NCI-H2107 treated with DMSO at 0.1 percent for 48 hours (cell line): ENCODE results near the gene RORC.
A peak's percentile ranks its signal among the peaks of the same experiment; 100 is the strongest.

Experiments
- DNase-seq: peaks from one replicate; lab custom pipeline; 2025; ENCODE audit not compliant: unreplicated experiment; lab: John Stamatoyannopoulos, UW

RORC gene

GRCh38 chr1:151849126-151849525, 17.5 kb upstream of the RORC start:
- DNase-seq, result no peak

- no peak for DNase-seq
Observed at GRCh38 chr1:151847867-151848596, 16.4 kb upstream of the RORC start.

DNA sequence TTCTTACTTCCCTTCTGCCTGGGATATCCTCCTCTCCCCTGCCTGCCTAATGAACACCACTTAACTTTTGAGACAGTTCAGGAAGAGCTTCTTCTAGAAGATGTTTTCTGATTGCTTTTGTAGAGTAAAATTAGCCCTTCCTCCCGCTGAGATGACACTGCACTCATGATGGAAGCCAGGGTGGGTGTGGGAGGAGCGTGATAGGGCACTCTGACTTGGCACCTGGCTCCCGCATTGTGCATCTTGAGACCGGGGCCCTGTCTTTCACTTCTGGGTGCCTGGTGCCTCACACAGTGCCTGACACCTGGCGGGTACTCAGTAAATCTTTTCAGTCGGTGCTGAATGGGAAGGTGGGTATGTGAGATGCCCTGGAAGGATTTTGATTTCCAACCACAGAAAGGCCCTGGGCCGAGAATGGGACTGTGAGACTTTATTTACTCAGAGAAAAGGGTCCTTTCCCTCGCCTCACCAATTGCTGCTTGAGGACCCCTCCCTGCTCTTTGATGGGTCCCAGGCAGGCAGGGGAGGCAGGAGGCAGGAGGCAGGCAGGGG, 15.2 kb upstream of the RORC start:
- DNase-seq, result no peak

DNA sequence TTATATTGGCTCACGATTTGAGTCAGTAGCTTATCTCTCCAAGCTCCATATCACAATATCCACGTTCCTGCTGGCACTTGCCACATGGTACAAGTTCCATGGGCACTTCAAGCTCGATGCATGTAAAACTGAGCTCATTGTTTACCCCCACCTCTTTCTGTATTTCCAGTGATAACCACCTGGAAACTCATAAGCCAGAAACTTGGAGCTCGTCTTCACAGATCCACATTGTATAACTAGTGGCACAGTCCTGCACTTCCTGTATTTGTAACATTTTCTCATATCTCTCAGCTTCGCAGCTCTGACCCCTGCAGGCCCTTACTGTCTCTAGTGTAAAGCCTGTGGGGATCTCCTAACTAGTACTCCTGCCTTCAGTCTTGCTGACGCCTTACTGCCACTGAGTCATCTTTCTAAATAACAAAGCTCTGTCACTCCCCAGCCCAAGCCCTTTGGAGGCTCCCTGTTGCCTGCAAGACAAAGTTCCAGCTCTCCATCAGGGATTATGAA, 14.5 kb upstream of the RORC start:
- DNase-seq, result no peak

DNA sequence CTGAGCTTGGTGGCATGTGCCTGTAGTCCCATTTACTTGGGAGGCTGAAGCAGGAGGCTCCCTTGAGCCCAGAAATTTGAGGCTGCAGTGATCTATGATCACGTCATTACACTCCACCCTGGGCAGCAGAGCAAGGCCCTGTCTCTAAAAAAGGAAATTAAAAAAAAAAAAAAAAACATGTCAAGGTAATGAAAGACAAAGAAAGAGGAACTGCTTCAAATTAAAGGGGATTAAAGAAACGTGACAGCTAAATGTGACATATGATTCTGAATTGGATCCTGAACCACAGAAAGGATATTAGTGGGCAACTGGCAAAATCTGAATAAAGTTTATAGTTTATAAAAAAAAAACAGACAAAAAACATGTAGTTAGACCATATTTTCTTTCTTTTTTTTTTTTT, 11.8 kb upstream of the RORC start:
- DNase-seq, result no peak

- no peak for DNase-seq
Observed at GRCh38 chr1:151841141-151841540, 9.5 kb upstream of the RORC start.

DNA sequence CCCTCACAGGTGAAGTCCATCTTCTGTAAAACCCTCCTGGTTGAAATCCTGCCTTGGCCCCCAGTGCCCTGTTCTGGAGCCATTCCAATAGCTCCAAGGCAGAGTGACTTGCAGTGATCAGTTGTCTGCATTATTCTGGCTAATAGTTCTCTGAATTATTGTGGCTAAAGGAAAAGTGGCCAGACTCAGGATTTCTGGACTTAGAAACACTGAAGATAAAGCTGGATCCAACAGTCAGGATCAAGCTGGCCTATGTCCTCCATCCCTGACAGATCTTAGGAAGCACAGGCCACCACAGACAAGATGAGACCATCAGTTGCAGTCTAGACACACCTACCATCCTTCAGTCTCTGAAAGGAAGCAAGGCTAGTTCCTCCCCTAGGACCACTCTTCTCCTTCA, 8.8 kb upstream of the RORC start:
- no peak for DNase-seq

DNA sequence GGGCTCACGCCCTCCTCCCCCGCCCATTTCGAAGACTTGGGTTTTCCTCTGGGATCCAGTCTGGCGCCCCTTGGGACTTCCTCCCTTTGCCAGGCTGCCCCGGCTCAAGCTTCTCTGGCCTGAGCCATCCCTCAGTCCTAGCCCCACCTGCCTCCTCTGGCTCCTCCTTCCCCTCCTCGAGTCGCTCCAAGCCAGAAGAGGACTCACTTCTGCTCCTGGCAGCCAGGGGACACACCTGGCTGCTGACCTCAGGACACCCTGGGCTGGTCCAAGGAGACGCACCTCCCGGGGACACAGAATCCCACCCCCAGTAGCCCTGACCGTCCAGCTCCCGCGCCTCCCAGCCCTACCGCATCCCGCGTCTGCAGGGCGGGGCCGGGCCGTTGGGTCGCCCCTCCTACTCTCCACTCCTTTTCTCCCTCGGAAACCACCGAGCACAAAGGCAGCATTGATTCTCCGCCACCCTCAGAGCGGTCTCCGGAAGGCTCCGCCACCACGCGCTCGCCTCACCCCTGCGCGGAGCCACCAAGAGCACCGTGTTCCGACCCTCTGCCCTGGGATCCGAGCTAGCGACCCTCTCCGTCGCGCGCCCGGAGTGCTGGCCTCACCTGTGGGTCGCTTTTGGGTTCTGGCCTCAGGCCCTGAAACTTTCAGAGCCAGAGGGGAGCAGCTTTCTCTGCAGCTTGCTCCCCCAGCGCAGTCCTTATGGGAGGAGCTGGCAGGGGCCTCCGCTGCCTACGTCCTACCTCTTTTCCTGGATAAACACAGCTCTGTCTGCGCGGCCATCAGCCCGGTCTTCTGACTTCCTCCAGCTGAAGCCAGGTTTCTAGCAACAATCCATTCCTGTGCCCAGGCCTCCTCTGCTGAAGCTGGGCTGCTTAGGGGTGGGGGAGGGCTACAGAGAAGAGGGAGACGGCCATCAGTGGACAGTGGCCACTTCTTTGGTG, 8.1 kb upstream of the RORC start, which contains the start of gene C2CD4D:
TSS of gene C2CD4D (minus strand) at position 364 of the 947 bp plus-strand sequence. CDS start 831 bp downstream, outside the sequence.
- peak; percentile 25 for DNase-seq

DNA sequence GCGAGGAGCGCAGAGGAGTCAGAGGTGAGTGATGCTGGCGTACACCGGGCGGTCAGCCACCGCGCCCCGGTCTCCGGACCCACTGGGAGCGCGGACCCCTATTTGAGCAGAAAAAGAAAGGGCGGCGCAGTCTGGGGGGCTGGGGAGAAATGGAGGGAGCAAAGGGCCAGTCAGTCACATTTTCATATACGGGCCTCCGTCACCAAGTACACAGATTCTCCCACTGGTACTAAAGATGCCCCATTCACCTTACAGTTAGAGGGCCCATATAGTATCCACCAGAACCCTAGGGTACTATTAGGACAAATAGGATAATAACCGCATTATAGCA, 7.4 kb upstream of the RORC start:
- no peak for DNase-seq

GRCh38 chr1:151838222-151839081, 6.8 kb upstream of the RORC start:
- no peak for DNase-seq

GRCh38 chr1:151837884-151838221, 6.3 kb upstream of the RORC start:
- no peak for DNase-seq

DNA sequence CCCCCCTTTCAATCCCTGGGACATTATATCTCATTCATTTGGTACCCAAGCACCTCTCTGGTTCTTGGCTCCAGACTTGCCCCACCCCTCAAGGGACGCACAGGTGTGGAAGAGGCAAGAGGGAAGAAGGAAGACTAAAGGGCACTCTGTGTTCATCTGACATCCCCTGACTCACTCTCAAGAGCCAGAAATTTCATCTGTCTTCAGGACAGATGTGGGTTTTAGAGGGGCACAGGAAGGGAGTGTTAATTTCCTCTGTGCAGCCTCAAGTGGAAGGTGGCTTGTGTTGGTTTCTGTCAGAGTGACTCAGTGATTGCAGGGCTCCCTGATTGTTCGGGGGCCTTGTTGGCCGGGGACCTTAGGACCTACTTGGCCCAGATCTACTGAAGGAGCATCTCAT, 5.6 kb upstream of the RORC start:
- DNase-seq, result no peak

- no peak for DNase-seq
Observed at GRCh38 chr1:151835596-151835995, 4.0 kb upstream of the RORC start.

- DNase-seq, result no peak
Observed at GRCh38 chr1:151834239-151834638, 2.6 kb upstream of the RORC start.

- DNase-seq, result no peak
Observed at GRCh38 chr1:151833172-151833900, 1.7 kb upstream of the RORC start.

DNA sequence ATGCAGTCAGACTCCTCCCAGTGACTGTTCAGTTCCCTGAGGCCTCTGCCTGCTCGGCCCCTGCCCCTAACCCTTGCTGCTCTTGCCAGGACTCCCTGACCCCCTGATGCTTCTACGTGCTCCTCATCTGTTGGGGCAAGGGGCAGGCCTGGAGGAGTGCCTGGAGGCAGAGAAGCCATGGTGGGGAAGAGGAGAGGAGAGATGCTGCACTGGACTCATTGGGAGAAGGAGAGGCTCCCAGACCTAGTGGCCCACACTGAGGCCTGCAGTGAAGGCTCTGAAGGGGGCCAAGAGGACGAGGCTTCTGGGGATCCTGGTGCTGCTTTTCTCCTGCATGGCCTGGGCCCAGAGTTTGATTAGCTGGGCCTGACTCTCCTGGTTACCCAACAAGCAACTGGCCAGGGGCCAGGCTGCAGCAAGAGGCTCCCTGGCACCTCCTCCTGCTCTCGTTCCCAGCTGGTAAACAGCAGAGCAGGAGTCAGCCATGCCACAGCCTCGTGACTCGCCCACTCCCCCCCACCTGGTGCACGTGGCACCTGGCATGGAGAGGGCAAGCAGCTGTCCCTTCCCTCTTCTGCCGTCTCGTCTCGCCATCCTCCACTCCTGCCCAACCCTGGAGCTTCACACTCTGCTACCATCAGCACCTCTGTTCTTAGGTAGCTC, 847 bp upstream of the RORC start:
- DNase-seq, result peak; percentile 56

- DNase-seq, result no peak
Observed at GRCh38 chr1:151831256-151831591, 378 bp downstream of the RORC start.

GRCh38 chr1:151830055-151830454, 1.5 kb downstream of the RORC start:
- DNase-seq, result no peak

GRCh38 chr1:151829352-151830046, 2.1 kb downstream of the RORC start:
- no peak for DNase-seq
